Stimulated activated naive CD8-positive, alpha-beta T cell treated with anti-CD3 and anti-CD28 coated beads, Interleukin-15, Interleukin-2, amounts not matched to agents 100 ng/mL and 50 ng/mL, for 24 hours (primary cell): ENCODE data around the gene NPAS3.

ENCODE experiments used
- H3K27ac Mint-ChIP-seq: one replicate; pipeline ENCODE4 v1.8.0; 2021; ENCODE audit warnings: mild to moderate bottlenecking, mixed read lengths
- H3K27me3 Mint-ChIP-seq: one replicate; pipeline ENCODE4 v1.8.0; 2021; ENCODE audit warnings: mixed read lengths
- H3K36me3 Mint-ChIP-seq: one replicate; pipeline ENCODE4 v1.8.0; 2021; ENCODE audit warnings: low read depth, mixed read lengths
- H3K4me1 Mint-ChIP-seq: one replicate; pipeline ENCODE4 v1.8.0; 2021; ENCODE audit warnings: low read depth, mixed read lengths
- H3K4me3 Mint-ChIP-seq: one replicate; pipeline ENCODE4 v1.8.0; 2021; ENCODE audit warnings: mild to moderate bottlenecking, mixed read lengths
- H3K9me3 Mint-ChIP-seq: one replicate; pipeline ENCODE4 v1.8.0; 2021; ENCODE audit warnings: mixed read lengths

NPAS3 gene

DNA sequence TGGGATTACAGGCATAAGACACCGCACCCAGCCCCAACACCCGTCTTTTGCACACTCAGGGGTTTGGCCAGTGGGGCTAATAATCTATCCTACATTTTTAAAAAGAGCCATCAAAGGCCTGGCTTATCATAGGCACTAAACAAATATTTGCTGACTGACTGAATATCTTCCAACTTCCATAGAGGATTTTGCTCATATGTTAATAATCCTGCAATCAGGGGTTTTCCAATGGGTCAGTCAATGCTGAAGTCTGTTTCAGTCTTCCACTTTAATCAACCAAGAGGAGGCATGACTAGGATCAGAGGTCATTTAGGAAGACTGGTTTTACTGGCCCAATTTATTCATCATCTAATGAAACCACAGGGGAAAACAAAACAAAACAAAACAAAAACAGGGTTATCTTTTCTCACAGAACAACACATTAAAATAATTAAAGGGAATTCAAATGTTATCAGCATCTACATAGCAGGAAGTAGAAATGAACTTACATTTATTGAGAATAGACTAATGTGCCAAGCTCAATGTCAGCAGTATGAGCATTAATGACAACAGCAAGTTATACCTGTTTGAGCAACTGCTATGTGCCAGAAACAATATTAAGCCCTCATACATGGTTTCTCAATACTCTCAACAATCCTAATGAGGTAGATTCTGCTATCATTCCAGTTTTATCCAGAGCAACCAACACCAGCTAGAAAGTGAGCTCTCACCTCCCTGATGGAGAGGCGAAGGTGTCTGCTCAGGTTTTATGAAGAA, 640.0 kb downstream of the NPAS3 start:
- H3K4me1 Mint-ChIP-seq: no peaks in the 10 kb centered on the region
- H3K9me3 Mint-ChIP-seq: no peaks in the 10 kb centered on the region
- no peak overlapping the region for H3K4me3 Mint-ChIP-seq
- H3K27me3 Mint-ChIP-seq: no peaks in the 10 kb centered on the region
- H3K36me3 Mint-ChIP-seq: no peaks in the 10 kb centered on the region
- H3K27ac Mint-ChIP-seq: no peak overlapping the region

DNA sequence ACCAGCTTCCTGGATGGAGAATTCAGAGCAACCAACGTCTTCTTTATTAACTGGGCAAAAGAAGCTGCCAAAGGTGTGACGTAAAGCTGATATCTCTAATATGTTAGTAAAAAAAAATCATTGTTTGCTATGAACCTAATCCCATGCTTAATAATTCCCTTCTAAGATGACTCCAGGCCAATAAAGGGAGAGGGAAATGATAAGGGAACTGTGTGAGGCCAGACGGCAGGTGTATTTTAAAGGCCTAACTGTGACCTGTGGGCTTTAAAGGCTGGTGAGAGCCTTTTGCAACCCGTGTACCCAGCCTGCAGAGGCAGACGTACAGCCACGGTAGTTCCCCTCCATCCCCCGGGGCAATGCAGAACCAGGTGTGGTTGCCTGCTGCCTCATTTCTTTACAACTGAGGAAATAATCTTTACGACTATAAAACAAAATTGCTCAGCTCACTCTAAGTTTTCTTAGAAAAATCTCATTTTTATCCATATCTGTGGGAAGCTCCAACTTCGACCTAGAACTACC, 641.6 kb downstream of the NPAS3 start:
- no peak overlapping the region for H3K27ac Mint-ChIP-seq
- no peaks in the 10 kb centered on the region for H3K9me3 Mint-ChIP-seq
- H3K27me3 Mint-ChIP-seq: no peaks in the 10 kb centered on the region
- H3K4me1 Mint-ChIP-seq: no peaks in the 10 kb centered on the region
- no peaks in the 10 kb centered on the region for H3K36me3 Mint-ChIP-seq
- H3K4me3 Mint-ChIP-seq: no peak overlapping the region

DNA sequence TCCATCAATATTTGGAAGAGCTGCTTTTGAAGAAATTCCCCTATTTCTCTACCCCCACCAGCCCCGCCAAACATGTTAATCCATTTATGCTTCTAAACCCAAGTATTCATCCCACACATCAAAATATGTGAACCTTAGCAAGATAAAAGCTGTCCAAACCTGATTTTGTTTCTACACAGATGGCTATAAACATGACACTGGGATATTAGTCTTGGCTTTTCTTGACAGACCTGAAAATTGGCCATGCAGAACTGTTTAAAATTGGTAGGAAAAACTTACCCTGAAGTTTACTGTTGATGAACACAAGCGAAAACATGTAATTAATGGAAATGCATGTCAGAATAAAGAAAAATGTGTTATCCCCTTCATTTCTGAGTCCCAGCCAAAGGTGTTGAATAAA, 642.2 kb downstream of the NPAS3 start:
- H3K9me3 Mint-ChIP-seq: no peaks in the 10 kb centered on the region

GRCh38 chr14:33584697-33585096, 646.0 kb downstream of the NPAS3 start:
- Mint-ChIP-seq H3K27me3 (no peaks in the 10 kb centered on the region), H3K36me3 (no peaks in the 10 kb centered on the region), H3K4me3 (no peak overlapping the region), H3K4me1 (no peaks in the 10 kb centered on the region), H3K27ac (no peak overlapping the region), H3K9me3 (no peaks in the 10 kb centered on the region)

More for the DNA sequence above, 642.2 kb downstream of the NPAS3 start:
- Mint-ChIP-seq H3K27ac (no peak overlapping the region), H3K4me1 (no peaks in the 10 kb centered on the region), H3K4me3 (no peak overlapping the region), H3K36me3 (no peaks in the 10 kb centered on the region), H3K27me3 (no peaks in the 10 kb centered on the region)

DNA sequence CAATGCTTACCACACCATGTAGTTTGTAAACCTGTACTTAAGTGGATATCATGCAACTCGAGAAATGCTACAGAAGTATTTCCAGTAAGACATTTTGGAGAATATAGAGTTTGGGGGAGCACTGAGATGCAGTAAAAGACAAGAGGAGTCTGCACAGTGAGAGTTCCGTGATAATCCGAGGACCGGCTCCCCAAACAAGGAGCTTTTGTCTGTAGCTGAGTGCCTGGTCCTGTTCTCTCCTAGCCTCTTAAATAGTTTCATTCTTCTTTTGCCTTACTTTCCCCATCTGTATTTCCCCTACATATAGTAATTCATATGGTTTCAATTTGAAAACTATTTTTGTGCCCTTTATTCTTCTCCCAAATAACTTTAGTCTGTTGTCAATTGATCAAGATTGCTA, 648.1 kb downstream of the NPAS3 start:
- H3K9me3 Mint-ChIP-seq: no peaks in the 10 kb centered on the region
- H3K4me1 Mint-ChIP-seq: no peaks in the 10 kb centered on the region
- no peaks in the 10 kb centered on the region for H3K27me3 Mint-ChIP-seq
- H3K36me3 Mint-ChIP-seq: no peaks in the 10 kb centered on the region
- no peak overlapping the region for H3K4me3 Mint-ChIP-seq
- no peak overlapping the region for H3K27ac Mint-ChIP-seq

GRCh38 chr14:33587791-33588190, 649.1 kb downstream of the NPAS3 start:
- H3K4me1 Mint-ChIP-seq: no peaks in the 10 kb centered on the region
- H3K36me3 Mint-ChIP-seq: no peaks in the 10 kb centered on the region
- no peak overlapping the region for H3K27ac Mint-ChIP-seq
- H3K4me3 Mint-ChIP-seq: no peak overlapping the region
- H3K9me3 Mint-ChIP-seq: no peaks in the 10 kb centered on the region
- H3K27me3 Mint-ChIP-seq: no peaks in the 10 kb centered on the region

- Mint-ChIP-seq H3K4me1 (no peaks in the 10 kb centered on the region), H3K9me3 (no peaks in the 10 kb centered on the region), H3K4me3 (no peak overlapping the region), H3K36me3 (no peaks in the 10 kb centered on the region), H3K27me3 (no peaks in the 10 kb centered on the region), H3K27ac (no peak overlapping the region)
Observed at GRCh38 chr14:33588771-33589170, 650.1 kb downstream of the NPAS3 start.

GRCh38 chr14:33589334-33589733, 650.7 kb downstream of the NPAS3 start:
- H3K27ac Mint-ChIP-seq: no peak overlapping the region
- H3K27me3 Mint-ChIP-seq: no peaks in the 10 kb centered on the region
- H3K4me1 Mint-ChIP-seq: no peaks in the 10 kb centered on the region
- H3K36me3 Mint-ChIP-seq: no peaks in the 10 kb centered on the region
- H3K4me3 Mint-ChIP-seq: no peak overlapping the region
- H3K9me3 Mint-ChIP-seq: no peaks in the 10 kb centered on the region

GRCh38 chr14:33590891-33591630, 652.4 kb downstream of the NPAS3 start:
- Mint-ChIP-seq H3K4me3 (no peak overlapping the region), H3K27me3 (no peaks in the 10 kb centered on the region), H3K9me3 (no peaks in the 10 kb centered on the region), H3K4me1 (no peaks in the 10 kb centered on the region), H3K36me3 (no peaks in the 10 kb centered on the region), H3K27ac (no peak overlapping the region)

DNA sequence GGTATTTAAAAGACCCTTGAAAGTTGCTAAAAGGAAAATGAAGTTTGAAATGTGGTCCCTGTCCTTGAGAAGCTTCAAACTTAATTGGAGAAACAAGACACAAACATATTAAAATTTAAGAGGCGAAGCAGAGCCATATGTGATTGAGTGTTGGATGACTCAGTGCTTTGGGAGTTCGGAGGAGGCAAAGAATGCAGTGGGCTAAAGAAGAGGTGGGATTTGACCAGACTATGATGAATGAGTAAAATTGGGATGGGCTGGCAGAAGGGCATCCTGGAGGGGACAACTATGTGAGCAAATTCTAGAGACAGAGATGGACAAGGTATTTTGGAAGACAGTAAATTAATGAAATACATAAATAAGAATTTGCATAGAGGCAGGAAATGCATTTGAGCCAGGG, 653.6 kb downstream of the NPAS3 start:
- no peaks in the 10 kb centered on the region for H3K9me3 Mint-ChIP-seq
- H3K27ac Mint-ChIP-seq: no peak overlapping the region

DNA sequence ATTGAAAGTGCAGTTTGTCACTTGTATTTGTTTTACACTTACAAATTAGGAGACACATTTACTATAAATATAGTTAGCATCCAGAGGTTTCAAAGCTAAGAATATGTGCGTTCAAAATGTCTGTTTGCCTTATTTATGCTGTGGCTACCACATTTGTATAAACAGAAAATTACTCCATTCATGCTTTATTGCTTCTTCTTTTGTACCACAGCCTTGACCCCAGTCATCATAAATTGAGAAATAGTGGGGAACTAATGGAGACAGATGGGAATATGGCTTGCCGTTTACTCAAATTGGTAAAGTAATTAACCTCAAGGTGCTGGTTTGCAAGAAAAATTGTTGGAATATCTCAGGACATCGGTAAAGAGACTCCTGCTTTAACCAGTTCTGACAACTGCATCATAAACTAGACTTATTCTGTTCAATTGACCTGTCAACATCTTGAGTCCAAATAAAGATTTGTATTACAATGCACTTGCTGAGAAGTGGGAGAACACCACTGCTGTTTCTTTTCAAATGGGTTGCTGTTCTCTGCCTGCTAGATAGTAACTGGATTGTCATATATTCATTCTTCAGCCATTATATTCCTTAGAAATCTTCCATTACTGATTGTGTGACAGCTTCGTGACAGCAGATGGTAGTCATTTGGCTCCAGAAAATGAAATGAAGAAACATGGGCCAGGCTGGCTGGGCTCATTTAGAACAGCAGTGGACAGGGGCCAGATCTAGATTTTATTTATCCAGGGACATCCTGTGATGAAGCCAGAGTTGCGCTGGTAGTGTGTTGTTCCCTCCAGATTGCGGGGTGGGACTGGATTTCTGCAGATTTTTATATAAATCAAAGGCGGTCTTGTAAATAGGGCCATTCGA, 657.8 kb downstream of the NPAS3 start:
- Mint-ChIP-seq H3K27ac (no peak overlapping the region), H3K4me3 (no peak overlapping the region), H3K9me3 (no peaks in the 10 kb centered on the region), H3K4me1 (no peaks in the 10 kb centered on the region), H3K36me3 (no peaks in the 10 kb centered on the region), H3K27me3 (peaks cover 4% of the 10 kb centered on the region)

More for the DNA sequence above, 653.6 kb downstream of the NPAS3 start:
- Mint-ChIP-seq H3K27me3 (peaks cover 4% of the 10 kb centered on the region), H3K4me1 (no peaks in the 10 kb centered on the region), H3K4me3 (no peak overlapping the region), H3K36me3 (no peaks in the 10 kb centered on the region)

- no peaks in the 10 kb centered on the region for H3K9me3 Mint-ChIP-seq
- no peak overlapping the region for H3K4me3 Mint-ChIP-seq
- peaks cover 4% of the 10 kb centered on the region for H3K27me3 Mint-ChIP-seq
- no peaks in the 10 kb centered on the region for H3K4me1 Mint-ChIP-seq
- H3K27ac Mint-ChIP-seq: no peak overlapping the region
- no peaks in the 10 kb centered on the region for H3K36me3 Mint-ChIP-seq
Observed at GRCh38 chr14:33598582-33598981, 659.9 kb downstream of the NPAS3 start.

DNA sequence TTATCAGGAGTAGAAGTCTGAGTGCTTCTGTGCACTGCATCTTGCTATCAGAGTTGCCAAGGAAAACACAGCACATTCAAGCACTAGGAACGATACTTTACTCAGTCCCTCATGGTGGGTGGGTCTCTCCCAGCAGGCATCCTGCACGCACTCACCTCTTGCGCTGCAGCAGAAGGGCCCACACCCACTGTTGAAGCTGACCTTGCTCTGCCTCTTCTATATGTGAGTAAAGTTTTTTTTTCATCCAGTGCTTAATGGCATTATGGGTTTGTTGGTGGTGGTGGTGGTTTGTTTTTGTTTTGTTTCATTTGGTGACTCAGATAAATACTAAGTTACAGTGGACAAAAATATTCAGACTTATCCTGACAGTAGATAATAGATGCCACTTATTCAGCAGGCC, 663.7 kb downstream of the NPAS3 start:
- Mint-ChIP-seq H3K4me1 (no peaks in the 10 kb centered on the region), H3K27me3 (no peaks in the 10 kb centered on the region), H3K36me3 (no peaks in the 10 kb centered on the region), H3K27ac (no peak overlapping the region), H3K4me3 (no peak overlapping the region), H3K9me3 (no peaks in the 10 kb centered on the region)

GRCh38 chr14:33606591-33606990, 667.9 kb downstream of the NPAS3 start:
- Mint-ChIP-seq H3K27me3 (no peaks in the 10 kb centered on the region), H3K27ac (no peak overlapping the region), H3K36me3 (no peaks in the 10 kb centered on the region), H3K4me1 (no peaks in the 10 kb centered on the region), H3K9me3 (no peaks in the 10 kb centered on the region), H3K4me3 (no peak overlapping the region)

DNA sequence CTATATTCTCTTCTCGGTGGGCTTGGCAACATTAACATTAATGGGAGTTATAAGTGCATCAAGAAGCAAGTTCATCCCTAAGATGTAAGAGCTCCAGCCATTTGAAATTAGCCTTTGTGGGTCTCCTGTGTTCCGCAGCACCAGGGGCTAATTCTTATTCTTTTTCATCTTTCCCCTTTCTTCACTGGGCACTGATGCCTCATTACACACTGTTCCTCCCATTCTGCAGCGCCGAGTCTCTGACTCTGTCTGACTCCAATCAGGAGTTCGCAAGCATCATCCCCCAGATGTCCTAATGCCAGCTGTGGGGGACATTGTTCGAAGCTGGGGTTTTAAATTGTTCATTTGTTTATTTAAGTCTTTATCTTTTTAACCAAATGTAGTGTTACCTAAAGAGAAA, 670.9 kb downstream of the NPAS3 start:
- no peaks in the 10 kb centered on the region for H3K27me3 Mint-ChIP-seq
- H3K27ac Mint-ChIP-seq: no peak overlapping the region
- H3K9me3 Mint-ChIP-seq: no peaks in the 10 kb centered on the region
- H3K4me1 Mint-ChIP-seq: no peaks in the 10 kb centered on the region
- H3K4me3 Mint-ChIP-seq: no peak overlapping the region
- no peaks in the 10 kb centered on the region for H3K36me3 Mint-ChIP-seq
